Heart left ventricle (tissue), 16 donors: ENCODE results near the gene RAP1GDS1. TPM values are rescaled to one million over a fixed set of nuclear protein-coding genes. Genes with fewer than 3 reads are reported as not detected.

Source experiments
- ATAC-seq, 4 donors: fragments of 200-7000 bp; cut with Tn5 transposase; one replicate each; pipeline ENCODE4 v1.9.1; 2020 to 2022; ENCODE audit warnings: moderate library complexity in 4 of 4, mild to moderate bottlenecking in 3 of 4, moderate number of reproducible peaks in 1 of 4
- DNase-seq, 5 donors: peaks; one replicate each; pipeline ENCODE4 v3.0.0-alpha.2; 2020
- H3K27ac ChIP-seq, 12 donors: fragments of 200-600 bp; sonication (generic) in 4 of 12; one replicate each; pipeline versions ENCODE4 v1.5.0 to v1.8.0; 2016 to 2022; ENCODE audit warnings: mild to moderate bottlenecking in 2 of 12
- H3K27me3 ChIP-seq, 9 donors: fragments of 200-600 bp; sonication (generic) in 2 of 9; one replicate each; pipeline versions ENCODE4 v1.5.1 to v1.8.0; 2016 to 2022; ENCODE audit warnings: mild to moderate bottlenecking in 3 of 9
- H3K36me3 ChIP-seq, 9 donors: fragments of 200-600 bp; sonication (generic) in 2 of 9; one replicate each; pipeline versions ENCODE4 v1.5.0 to v1.8.0; 2018 to 2022; ENCODE audit warnings: mild to moderate bottlenecking in 2 of 9
- H3K4me1 ChIP-seq, 12 donors: fragments of 200-600 bp; sonication (generic) in 4 of 12; one replicate each; pipeline versions ENCODE4 v1.5.0 to v1.8.0; 2016 to 2022; ENCODE audit warnings: mild to moderate bottlenecking in 3 of 12
- H3K4me3 ChIP-seq, 12 donors: fragments of 200-600 bp; sonication (generic) in 4 of 12; one replicate each; pipeline versions ENCODE4 v1.5.0 to v1.8.0; 2017 to 2022; ENCODE audit warnings: mild to moderate bottlenecking in 9 of 12, moderate library complexity in 4 of 12
- H3K9me3 ChIP-seq, 12 donors: fragments of 200-600 bp; sonication (generic) in 4 of 12; one replicate each; pipeline versions ENCODE4 v1.5.0 to v1.8.0; 2016 to 2022; ENCODE audit warnings: mild to moderate bottlenecking in 1 of 12
- CTCF ChIP-seq, 12 donors: fragments of 200-600 bp; sonication (generic) in 4 of 12; IDR thresholded peaks; one replicate each; pipeline versions ENCODE4 v1.5.0 to v1.8.0; 2018 to 2022; ENCODE audit warnings: antibody characterized with exemption in 12 of 12, mild to moderate bottlenecking in 5 of 12
- POLR2A ChIP-seq, 2 donors: fragments of 450-650 bp; IDR thresholded peaks; one replicate each; pipeline ENCODE4 v1.6.1; 2017; ENCODE audit warnings: antibody characterized with exemption in 2 of 2, mild to moderate bottlenecking in 2 of 2, moderate library complexity in 2 of 2
- WGBS, 4 donors: extraction: QIAGEN DNeasy Blood & Tissue Kit in 2 of 4; methylation state at CpG; one replicate each; pipeline versions ENCODE4 v1.1.5 to v1.1.7; 2013 to 2018; 5-methylcytosine and 5-hydroxymethylcytosine counted together
- intact Hi-C, 10 donors: fragments of 100-400 bp; cut with DNase I; formaldehyde crosslinking; loops; one replicate each; pipeline versions ENCODE4 v1.11.1 to v1.14.2; 2022
- polyA plus RNA-seq, 2 donors: library from polyadenylated mRNA; stranded (reverse); fragments of 200-250 nt; gene quantifications; one replicate each; pipeline ENCODE4 v1.2.3, GENCODE V29; 2013
- total RNA-seq, 9 donors: library from RNA; depleted of rRNA in 2 of 9; stranded (reverse); fragments of >200 nt in 2 of 9; fragmentation: NEBNext Ultra II Directional in 3 of 9; extraction: Animal tissue kit (Norgen Biotek cat#: 25700) in 3 of 9; gene quantifications; one replicate each; pipeline versions ENCODE4 v1.1.0 to v1.2.4, GENCODE V29; 2016 to 2023
- donor health status: ischemic (EF 13 %, LVEDD 7.1; RV severe dilation, severe dysfunction).
- donor health status: healthy with polysubstance abuse.
- donor health status: DM: no; HTN: yes; CAD: no.
- donor health status: DM: no; HTN: no; CAD: no.
- donor health status: ischemic (EF 25% LVEDD 6.9; RV normal size, moderate dysfunction).
- donor health status: ischemic (EF 25% LVEDD 5.7; RV mildly dilated, moderate dysfunction).
- donor health status: healthy.
- donor health status: DM: yes; HTN: yes; CAD: no.
- donor health status: ischemic (EF 35%, LVEDD 5.7; RV mildly dilated, moderate dysfunction).
- donor health status: nonischemic (EF 11% LVEDD 7.7; RV severe dilation, severe dysfunction).
- donor health status: DM: yes; HTN: yes; CAD: no.
- donor health status: PGD.
- donor health status: ischemic (EF 29% LVEDD 5.4; RV normal size, mild dysfunction).
- donor health status: nonischemic (EF 23%, LVEDD 6.1; RV moderate dilation, normal function).

The RAP1GDS1 gene
- total and polyA plus RNA-seq, 11 donors: 4.2 to 26.6 (median 12.5) TPM

DNA sequence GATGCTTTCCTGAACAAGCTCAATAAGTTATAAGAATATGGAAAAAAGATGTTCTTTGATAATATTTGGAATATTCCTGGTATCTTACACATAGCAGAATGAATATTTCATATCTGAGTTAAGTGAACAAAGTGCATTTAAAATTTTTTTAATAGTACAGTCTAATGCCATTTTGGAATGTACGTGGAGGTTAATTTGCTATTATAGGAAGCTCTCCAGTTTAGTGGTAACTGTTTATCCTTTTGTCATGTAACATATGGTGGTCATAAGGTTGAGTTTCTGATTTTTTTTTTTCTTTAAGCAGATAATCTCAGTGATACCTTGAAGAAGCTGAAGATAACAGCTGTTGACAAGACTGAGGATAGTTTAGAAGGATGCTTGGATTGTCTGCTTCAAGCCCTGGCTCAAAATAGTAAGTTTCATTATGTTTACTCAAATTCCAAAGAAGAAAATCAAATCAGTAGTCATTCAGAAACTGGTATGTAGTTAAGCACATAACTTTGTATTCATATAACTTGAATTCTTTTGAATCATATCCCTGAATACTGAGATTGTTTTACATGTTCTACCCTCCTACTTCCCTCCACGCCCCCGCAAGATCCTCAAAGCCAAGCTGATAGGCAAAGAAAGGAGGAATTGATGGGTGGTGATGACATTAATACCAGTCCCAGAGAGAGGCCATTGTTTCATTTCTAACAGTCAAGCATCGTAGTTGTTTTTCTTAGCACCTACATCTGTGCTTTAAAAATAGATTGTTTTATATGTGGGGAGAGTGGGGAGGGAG lies 32.1 kb downstream of the RAP1GDS1 start:
- H3K9me3 ChIP-seq: no peaks in the 10 kb centered on the region
- no peaks in the 10 kb centered on the region for H3K27me3 ChIP-seq
- 45 to 56% (median 52%) methylated on average over 4 of the region's 4 CpGs for WGBS, 4 donors
- TF ChIP-seq POLR2A (IDR thresholded peaks at IDR 0.05): no peak
- no peak for TF ChIP-seq CTCF (IDR thresholded peaks at IDR 0.05)
- H3K36me3 ChIP-seq: peaks cover 0 to 10% (median 0%) of the 10 kb centered on the region in 9 donors
- H3K4me3 ChIP-seq: no peak overlapping the region
- ATAC-seq (peak in 2 of 4 donors; percentile 27 to 37), DNase-seq (no peak)
- intact Hi-C loops: no loop called here
- no peak overlapping the region for H3K27ac ChIP-seq
- H3K4me1 ChIP-seq: peaks cover 0 to 42% (median 20%) of the 10 kb centered on the region in 12 donors

- peaks cover 0 to 10% (median 0%) of the 10 kb centered on the region in 9 donors for H3K36me3 ChIP-seq
- peaks cover 0 to 17% (median 7%) of the 10 kb centered on the region in 12 donors for H3K4me1 ChIP-seq
- DNase-seq: no peak
- no peak overlapping the region for H3K27ac ChIP-seq
- peaks cover 0 to 16% (median 0%) of the 10 kb centered on the region in 12 donors for H3K9me3 ChIP-seq
- no peak for ATAC-seq
- WGBS, 4 donors: 94 to 98% (median 97%) methylated on average over 2 of the region's 2 CpGs
- H3K27me3 ChIP-seq: no peaks in the 10 kb centered on the region
- no peak overlapping the region for H3K4me3 ChIP-seq
- TF ChIP-seq POLR2A (IDR thresholded peaks at IDR 0.05) (no peak), CTCF (IDR thresholded peaks at IDR 0.05) (no peak)
- intact Hi-C loops: no loop called here
Observed at GRCh38 chr4:98298022-98298421, 36.8 kb downstream of the RAP1GDS1 start.

DNA sequence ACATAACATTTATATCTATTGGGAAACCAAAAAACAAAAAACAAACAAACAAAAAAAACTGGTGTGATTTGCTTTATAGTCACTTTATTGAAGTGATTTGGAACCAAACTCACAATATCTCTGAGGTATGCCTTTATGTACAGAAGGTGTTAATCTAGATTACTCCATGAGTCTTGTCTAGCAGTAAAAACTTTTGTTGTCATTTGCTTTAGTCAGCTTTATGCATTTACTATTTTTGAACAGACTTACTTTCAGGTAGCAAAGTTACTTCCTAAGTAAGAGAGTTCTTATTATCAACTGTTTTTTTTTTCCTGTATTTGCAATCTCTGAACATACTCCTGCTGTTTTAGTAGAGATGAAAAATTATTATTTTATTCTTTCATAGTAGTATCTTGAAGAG lies 39.5 kb downstream of the RAP1GDS1 start:
- no peak for DNase-seq
- Histone ChIP-seq H3K36me3 (no peaks in the 10 kb centered on the region), H3K9me3 (peaks cover 0 to 33% (median 2%) of the 10 kb centered on the region in 12 donors), H3K27me3 (no peaks in the 10 kb centered on the region), H3K27ac (no peak overlapping the region), H3K4me3 (no peak overlapping the region), H3K4me1 (peaks cover 0 to 2% (median 0%) of the 10 kb centered on the region in 12 donors)
- intact Hi-C loops: no loop called here
- TF ChIP-seq POLR2A (IDR thresholded peaks at IDR 0.05): no peak
- no peak for TF ChIP-seq CTCF (IDR thresholded peaks at IDR 0.05)
- no peak for ATAC-seq

GRCh38 chr4:98305576-98305975 lies 44.4 kb downstream of the RAP1GDS1 start:
- DNase-seq (no peak), ATAC-seq (no peak)
- 62 to 83% (median 70%) methylated on average over 1 of the region's 1 CpG for WGBS, 4 donors
- intact Hi-C loops: no loop called here
- no peak for TF ChIP-seq CTCF (IDR thresholded peaks at IDR 0.05)
- no peak for TF ChIP-seq POLR2A (IDR thresholded peaks at IDR 0.05)
- Histone ChIP-seq H3K27ac (no peak overlapping the region), H3K27me3 (no peaks in the 10 kb centered on the region), H3K4me1 (peaks cover 0 to 3% (median 0%) of the 10 kb centered on the region in 12 donors), H3K4me3 (no peak overlapping the region), H3K36me3 (no peaks in the 10 kb centered on the region), H3K9me3 (peaks cover 0 to 33% (median 2%) of the 10 kb centered on the region in 12 donors)
